Cortex of kidney (tissue), 1 donor: Measurements from ENCODE around the gene DISP2.

Source experiments
- DNase-seq: peaks from one replicate; lab custom pipeline; 2025; lab: John Stamatoyannopoulos, UW

The DISP2 gene

DNA sequence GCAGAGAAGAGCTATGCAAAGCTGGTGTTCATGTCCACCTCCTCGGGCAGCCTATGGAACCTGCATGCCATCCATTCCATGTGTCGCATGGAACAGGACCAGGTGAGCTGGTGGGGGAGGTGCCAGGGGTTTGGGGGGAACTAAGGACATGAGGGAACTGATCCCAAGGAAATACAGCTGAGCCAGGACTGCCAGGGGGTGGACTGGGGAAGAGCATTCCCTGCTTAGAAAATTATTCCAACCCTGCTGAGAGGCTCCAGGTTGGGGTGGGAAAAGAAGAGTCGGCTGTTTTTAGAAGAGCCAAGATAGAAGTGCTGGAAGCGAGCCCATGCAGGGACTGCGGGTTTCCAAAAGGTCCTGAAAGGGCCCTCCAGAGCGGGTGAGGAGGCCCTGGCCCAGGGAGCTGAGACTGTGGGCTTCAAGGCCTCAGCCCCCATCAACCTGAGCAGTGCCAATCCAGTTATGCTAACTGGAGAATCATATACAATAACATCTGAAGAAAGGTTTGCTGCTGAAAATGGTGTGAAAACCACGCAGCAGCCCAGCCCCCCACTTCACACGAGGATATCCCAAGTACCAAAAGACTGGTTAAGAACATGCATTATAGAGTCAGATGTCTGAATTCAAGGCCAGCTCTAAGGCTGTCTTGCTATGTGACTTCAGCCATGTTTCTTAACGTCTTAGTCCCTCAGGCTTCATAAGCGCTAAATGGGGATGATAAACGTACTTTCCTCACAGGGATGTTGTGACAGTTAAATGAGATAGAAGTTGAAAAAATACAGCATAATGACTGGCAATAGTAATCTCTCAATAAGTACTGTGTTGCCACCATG is 7.8 kb downstream of the DISP2 start:
- no peak for DNase-seq

DNA sequence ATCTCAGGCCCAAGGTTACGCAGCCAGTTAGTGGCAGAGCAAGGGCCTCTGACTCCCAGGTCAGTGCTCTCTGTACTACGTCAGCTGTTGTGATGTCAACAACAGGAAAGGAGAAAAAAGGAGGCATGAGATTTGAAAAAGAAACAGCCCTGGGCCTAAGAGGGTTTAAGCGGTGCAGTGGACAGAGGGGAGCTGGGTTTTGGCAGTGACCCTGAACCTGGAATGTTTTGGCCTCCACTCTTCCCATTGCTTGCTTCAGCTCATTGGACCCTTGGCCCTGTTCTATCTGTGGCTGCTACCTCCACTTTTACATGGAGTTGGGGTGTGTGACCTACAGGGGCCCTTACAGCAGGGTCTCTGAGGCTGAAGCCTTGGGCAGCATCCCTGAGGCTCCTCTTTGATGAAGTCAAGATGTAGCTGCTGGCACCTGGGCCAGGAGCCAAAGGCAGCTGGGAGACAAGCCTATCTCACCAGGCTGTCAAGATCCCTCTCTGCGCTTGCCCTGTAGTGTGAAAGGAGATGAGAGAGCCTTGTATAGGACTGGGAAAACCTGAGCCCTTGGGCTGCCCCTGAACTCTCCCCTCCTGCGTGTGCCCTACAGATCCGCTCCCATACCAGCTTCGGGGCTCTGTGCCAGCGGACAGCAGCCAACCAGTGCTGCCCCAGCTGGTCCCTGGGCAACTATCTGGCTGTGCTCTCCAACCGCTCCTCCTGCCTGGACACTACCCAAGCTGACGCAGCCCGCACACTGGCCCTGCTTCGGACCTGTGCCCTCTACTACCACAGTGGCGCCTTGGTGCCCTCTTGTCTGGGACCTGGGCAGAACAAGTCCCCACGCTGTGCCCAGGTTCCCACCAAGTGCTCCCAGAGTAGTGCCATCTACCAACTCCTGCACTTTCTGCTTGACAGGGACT is 8.7 kb downstream of the DISP2 start:
- DNase-seq = no peak

DNA sequence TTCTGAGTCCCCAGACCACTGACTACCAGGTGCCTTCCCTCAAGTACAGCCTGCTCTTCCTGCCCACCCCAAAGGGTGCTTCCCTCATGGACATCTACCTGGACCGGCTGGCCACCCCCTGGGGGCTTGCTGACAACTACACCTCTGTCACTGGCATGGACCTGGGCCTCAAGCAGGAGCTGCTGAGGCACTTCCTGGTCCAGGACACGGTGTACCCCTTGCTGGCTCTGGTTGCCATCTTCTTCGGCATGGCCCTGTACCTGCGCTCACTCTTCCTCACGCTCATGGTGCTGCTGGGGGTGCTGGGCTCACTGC is 9.3 kb downstream of the DISP2 start:
- no peak for DNase-seq

DNA sequence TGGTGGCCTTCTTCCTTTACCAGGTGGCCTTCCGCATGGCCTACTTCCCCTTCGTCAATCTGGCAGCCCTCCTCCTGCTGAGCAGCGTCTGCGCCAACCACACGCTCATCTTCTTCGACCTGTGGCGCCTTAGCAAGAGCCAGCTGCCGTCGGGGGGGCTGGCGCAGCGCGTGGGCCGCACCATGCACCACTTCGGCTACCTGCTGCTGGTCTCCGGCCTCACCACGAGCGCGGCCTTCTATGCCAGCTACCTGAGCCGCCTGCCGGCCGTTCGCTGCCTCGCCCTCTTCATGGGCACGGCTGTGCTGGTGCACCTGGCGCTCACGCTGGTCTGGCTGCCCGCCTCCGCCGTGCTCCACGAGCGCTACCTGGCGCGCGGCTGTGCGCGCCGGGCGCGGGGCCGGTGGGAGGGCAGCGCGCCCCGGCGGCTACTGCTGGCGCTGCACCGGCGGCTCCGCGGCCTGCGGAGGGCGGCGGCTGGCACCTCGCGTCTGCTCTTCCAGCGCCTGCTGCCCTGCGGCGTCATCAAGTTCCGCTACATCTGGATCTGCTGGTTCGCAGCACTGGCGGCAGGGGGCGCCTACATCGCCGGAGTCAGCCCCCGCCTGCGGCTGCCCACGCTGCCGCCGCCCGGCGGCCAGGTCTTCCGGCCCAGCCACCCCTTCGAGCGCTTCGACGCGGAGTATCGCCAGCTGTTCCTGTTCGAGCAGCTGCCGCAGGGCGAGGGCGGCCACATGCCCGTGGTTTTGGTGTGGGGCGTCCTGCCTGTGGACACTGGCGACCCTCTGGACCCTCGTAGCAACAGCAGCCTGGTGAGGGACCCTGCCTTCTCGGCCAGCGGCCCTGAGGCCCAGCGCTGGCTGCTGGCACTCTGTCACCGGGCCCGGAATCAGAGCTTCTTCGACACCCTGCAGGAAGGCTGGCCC is 9.9 kb downstream of the DISP2 start:
- DNase-seq = no peak

DNA sequence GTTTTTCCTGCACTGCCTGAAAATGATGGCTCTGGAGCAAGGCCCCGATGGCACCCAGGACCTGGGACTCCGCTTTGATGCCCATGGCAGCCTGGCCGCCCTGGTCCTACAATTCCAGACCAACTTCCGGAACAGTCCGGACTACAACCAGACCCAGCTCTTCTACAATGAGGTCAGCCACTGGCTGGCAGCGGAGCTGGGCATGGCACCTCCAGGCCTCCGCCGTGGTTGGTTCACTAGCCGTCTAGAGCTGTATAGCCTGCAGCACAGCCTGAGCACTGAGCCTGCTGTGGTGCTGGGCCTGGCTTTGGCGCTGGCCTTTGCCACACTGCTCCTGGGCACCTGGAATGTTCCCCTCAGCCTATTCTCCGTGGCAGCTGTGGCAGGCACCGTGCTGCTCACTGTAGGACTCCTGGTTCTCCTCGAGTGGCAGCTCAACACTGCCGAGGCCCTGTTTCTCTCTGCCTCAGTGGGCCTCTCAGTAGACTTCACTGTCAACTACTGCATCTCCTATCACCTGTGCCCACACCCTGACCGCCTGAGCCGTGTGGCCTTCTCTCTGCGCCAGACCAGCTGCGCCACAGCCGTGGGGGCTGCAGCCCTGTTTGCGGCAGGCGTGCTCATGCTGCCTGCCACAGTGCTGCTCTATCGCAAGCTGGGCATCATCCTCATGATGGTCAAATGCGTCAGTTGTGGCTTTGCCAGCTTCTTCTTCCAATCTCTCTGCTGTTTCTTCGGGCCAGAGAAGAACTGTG is 10.9 kb downstream of the DISP2 start:
- no peak for DNase-seq

DNA sequence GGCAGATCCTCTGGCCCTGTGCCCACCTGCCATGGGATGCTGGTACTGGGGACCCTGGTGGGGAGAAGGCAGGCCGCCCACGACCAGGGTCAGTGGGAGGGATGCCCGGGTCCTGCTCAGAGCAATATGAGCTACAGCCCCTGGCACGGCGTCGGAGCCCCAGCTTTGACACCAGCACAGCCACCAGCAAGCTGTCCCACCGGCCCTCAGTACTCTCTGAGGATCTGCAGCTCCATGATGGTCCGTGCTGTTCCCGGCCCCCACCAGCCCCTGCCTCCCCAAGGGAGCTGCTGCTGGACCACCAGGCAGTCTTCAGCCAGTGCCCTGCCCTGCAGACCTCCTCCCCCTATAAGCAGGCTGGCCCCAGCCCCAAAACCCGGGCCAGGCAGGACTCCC is 11.5 kb downstream of the DISP2 start:
- no peak for DNase-seq

DNA sequence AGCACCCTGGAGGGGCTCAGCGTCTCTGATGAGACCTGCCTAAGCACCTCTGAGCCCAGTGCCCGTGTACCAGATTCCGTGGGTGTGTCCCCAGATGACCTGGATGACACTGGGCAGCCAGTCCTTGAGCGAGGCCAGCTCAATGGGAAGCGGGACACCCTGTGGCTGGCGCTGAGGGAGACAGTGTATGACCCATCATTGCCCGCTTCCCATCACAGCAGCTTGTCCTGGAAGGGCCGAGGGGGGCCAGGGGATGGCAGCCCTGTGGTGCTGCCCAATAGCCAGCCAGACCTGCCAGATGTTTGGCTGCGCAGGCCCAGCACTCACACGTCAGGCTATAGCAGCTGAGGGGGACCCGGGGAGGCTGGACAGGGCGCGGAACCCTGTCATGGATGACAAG is 12.0 kb downstream of the DISP2 start:
- no peak for DNase-seq

DNA sequence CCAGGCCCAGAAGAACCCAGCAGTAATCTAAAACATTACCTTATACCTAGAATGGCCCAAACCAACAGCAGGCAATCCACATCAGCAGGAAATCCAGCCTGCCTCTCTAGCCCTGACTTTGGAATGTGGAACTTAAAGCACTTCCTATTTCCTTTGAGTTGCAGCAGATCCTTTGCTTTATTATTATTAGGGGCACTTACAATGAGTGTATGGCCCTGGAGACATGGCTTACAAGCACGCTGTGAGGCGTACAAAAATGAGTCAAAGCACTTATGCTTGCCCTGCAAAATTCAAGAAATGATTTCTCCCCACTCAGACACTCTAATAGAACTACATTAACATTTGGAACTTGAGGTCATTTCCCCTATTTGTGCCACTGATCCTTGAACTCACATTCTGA is 15.0 kb downstream of the DISP2 start:
- DNase-seq = no peak

DNA sequence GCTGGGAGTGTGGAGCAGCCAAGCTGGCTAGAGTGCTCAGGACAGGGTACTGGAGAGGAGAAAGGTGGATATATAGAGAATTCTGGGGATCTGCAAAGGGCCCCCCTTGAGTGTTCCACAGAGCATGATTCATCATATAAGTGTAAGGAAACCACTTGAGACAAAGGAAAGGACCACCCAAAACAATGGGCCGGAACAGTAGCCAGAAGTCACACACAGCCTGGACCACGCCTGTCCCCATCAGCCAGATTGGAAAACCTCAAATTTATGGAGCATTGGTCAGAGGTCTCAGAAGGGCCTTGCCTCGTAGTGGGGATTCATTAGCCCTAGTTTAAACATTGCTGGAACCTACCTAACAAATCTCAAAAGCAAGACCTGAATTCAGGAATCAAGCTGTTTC is 19.6 kb downstream of the DISP2 start:
- DNase-seq = no peak

DNA sequence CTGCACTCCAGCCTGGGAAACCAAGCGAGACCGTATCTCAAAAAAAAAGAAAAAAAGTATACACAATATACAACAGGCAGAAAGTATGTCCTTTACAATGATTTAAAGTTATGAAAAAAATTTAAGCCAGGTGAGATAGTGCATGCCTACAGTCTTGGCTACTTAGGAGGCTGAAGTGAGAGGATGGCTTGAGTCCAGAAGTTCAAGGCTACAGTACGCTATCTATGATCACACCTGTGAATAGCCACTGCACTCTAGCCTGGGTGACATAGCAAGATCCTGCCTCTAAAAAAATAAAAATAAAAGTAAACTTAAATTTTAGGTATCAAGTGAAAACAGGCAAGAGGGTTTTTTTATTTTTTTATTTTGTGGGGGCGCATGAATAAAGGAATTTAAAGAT is 21.4 kb downstream of the DISP2 start:
- no peak for DNase-seq

DNA sequence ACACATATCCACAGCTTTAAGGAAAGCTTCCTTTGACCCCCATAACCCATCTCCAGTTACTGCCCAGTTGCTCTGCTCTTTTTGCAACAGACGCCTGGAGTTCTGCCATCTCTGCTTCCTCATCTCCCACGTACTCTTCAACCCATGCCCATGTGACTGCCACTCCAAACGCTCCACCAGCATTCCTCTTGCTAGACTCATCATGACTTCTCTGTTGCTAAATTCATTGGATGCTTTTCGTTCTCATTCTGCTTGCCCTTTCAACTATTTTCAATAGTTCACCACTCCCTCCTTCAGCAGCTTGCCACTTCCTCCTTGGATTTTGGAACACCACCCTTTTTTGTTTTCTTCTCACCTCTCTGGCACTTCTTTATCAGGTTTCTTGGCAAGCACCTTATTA is 21.8 kb downstream of the DISP2 start:
- DNase-seq = no peak

DNA sequence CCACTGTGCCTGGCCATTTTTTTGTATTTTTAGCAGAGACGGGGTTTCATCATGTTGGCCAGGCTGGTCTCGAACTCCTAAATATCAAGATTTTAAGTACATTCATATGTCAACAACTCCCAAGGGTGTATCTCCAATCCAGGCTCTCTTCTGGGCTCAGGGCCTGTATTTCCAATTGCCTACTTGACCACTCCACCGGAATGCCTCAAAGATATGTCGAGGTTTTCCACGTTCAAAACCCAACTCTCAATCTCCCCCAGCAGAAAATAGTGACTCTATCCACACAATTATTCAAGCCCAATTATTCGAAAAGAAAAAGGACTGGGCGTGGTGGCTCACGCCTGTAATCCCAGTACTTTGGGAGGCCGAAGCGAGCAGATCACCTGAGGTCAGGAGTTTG is 22.6 kb downstream of the DISP2 start:
- DNase-seq = no peak

DNA sequence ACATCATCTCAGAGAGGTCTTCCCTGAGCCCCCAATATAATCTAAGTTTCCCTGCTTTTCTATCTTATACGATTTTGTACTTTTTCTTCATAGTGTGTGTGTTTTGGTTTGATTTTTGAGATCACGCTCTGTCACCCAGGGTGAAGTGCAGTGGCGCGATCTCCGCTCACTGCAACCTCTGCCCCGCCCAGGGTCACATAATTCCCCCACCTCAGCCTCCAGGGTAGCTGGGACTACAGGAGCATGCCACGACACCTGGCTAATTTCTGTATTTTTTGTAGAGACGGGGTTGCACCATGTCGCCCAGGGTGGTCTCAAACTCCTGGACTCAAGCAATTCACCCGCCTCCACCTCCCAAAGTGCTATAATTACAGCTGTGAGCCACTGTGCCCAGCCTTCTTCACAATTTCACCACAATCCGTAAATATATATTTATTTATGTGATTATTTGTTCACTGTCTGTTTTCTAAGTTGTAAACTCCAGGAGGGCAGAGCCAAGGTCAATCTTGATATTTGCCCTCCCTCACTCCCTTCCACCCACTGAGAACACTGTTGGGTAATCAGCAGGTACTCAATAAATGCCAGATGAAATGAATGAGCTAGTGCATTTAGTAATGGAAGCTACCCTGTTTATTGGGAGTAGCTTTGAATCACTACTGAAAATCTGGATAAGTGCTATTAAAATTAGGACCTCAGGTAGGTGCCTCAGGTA is 24.0 kb downstream of the DISP2 start:
- no peak for DNase-seq

DNA sequence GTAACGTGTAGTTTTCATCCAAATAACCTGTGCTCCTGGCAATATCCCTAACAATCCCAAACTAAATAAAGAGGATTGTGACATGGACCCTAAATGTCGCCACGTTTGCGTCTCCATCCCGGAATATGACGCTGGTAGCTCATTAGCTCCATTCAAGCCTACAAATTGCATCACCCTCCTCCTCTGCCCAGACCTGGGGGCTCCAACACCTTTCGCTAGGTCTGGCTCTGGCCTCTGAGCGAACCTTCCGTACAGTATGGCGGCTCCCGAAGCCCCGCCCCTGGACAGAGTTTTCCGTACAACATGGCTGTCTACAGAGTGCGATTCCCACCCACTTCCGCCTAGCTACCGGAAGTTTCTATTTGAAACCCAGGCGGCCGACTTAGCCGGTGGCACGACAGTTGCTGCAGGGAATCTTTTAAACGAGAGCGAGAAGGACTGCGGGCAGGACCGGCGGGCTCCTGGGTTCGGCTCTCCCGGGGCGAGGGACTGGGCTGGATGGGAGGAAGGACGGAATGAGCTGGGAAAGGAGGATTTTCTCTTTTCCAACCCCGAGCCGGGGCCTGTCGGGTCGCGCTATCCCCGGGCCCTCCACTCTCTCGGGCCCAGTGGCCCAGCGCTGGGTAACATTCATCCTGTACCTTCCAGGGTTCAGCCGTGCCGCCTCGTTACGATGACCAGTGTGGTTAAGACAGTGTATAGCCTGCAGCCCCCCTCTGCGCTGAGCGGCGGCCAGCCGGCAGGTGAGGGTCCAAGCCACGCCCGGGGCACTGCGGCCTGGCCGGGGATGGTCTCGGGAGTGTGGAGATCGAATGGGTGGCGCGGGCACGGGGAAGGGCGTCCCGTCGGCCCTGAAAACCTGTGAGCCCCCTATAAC is 24.8 kb downstream of the DISP2 start, which contains the start of gene KNSTRN:
Gene KNSTRN (plus strand): TSS at position 142 of the 877 bp plus-strand sequence. CDS start 115 bp downstream, at position 257.
- no peak for DNase-seq

DNA sequence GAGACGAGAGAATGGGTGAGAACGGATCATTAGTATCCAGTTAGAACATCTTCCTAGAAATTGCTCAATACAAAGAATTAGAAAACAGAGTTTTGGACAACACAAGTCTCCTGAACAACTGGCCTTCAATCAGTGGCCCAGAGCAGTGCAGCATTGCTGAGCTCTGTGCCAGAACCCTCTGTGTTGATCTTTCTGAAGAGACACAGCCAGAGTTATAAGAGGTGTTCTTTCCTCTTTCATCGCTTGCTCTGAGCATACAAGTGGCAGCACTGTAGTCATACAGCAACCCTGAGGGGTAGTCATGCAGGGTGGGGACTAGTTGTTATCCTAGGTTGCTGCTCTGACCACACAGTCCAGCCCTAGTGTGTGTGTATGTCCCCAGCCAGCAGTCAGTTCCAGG is 28.5 kb downstream of the DISP2 start:
- no peak for DNase-seq

DNA sequence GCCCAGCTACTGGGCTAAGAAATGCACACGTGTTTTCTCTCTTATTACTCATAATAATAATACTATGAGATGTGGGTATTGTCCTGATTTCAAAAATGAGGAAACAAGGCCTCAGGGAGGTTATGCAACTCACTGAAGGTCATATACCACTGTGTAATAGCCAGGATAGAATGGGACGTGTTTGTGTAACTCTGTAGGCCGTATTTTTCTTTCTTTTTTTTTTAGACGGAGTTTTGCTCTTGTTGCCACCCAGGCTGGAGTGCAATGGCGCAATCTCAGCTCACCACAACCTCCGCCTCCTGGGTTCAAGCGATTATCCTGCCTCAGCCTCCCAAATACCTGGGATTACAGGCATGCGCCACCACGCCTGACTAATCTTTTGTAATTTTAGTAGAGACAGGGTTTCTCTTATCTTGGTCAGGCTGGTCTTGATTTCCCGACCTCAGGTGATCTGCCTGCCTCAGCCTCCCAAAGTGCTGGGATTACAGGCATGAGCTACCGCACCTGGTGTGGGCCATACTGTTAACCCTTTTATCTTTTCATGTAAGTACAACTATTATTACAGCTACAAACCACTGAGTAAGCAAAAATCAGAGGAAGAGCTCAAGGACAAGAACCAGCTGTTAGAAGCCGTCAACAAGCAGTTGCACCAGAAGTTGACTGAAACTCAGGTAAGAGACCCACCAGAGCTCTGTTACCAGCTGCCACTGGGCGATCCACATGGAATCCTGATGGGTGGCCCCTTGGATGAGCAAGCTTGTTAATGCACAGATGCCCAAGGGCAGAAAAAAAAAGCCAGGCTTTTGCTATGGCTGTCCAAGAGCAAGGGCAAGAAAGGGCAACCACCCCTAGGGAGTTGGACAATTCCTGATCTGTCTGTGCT is 31.2 kb downstream of the DISP2 start:
- DNase-seq = no peak

DNA sequence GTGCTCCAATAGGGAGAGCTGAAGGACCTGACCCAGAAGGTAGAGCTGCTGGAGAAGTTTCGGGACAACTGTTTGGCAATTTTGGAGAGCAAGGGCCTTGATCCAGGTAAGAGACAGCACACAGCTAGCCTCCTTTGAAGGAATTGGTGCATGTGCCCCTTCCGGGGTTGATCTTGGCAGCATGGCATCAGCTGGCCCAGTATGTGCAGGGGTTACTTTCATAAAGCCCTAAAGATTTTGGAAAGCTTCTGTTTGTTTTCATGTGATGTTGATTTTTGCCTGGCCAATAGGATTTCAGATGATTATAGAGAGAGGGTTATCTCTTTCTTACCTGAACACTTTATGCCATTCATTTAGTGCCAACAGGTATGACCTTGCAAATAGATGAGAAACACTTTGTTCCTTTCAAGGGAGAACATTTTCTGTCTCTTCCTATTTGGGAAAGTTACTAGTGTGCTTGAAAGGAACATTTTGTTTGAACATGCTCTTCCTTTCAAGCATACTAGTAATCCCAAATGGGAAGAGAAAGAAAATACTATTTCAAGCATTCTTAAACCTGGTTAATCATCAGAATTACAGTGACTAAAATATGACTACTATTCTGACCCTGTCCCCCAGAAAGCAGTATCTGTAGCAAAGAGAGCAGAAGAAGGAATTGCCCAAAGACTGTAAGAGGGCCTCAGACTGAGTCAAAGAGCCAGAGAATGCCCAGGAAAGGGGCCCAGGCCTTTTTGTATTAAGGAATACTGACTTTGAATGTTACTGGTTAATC is 32.0 kb downstream of the DISP2 start:
- no peak for DNase-seq
